ENCODE measurements around the gene RSU1. TPM values are rescaled to one million over a fixed set of nuclear protein-coding genes. Genes with fewer than 3 reads are reported as not detected.

Gene RSU1
- total RNA-seq, 1 experiment from 2014 or later, result 29.5 TPM

- H3K27ac ChIP-seq (ENCODE audit: low read depth, low read length), result no peak overlapping the region
- no peak overlapping the region for H3K4me2 ChIP-seq (ENCODE audit: low read length)
- no peak overlapping the region for H3K9ac ChIP-seq (ENCODE audit: low read length)
- no peaks in the 10 kb centered on the region for H3K9me2 ChIP-seq (ENCODE audit: insufficient read depth)
- TF ChIP-seq JUND (IDR thresholded peaks at IDR 0.05) (no peak), RAD21 (IDR thresholded peaks at IDR 0.05; ENCODE audit: low read depth) (no peak)
- H3K4me3 ChIP-seq (replicated peaks in 1 of 2; ENCODE audit: low read depth in 1 of 2, low read length in 2 of 2), result no peak overlapping the region
- H3K79me2 ChIP-seq (ENCODE audit: insufficient read depth, low read length), result no peaks in the 10 kb centered on the region
- H3K36me3 ChIP-seq (ENCODE audit: control insufficient read depth in 1 of 2, insufficient read depth in 2 of 2, low read length in 2 of 2), result no peaks in the 10 kb centered on the region
- intact Hi-C loops (cut with micrococcal nuclease), result no loop called here
- no peaks in the 10 kb centered on the region for H3K27me3 ChIP-seq (ENCODE audit: insufficient read depth, low read length)
- RAD21 ChIA-PET (ENCODE audit: low non-redundant PET in 1 of 2, low total read pairs in 2 of 2, uncharacterized antibody in 2 of 2, unreplicated experiment in 2 of 2), result no interaction called here
- ATAC-seq (no peak), DNase-seq (ENCODE audit: low read depth, low spot score) (no peak)
- H3K4me1 ChIP-seq (ENCODE audit: control insufficient read depth in 1 of 2, insufficient read depth in 2 of 2, low read length in 2 of 2), result peaks cover 3 to 7% of the 10 kb centered on the region in 2 experiments; a peak in 3 of 4 replicates
- H4K20me1 ChIP-seq (ENCODE audit: insufficient read depth), result no peaks in the 10 kb centered on the region
- no TSS peak for BruUV-seq (replicated peaks)
- POLR2A ChIA-PET, result no interaction called here
- H3K9me3 ChIP-seq (ENCODE audit: control insufficient read depth in 1 of 2, insufficient read depth in 1 of 2, low read depth in 1 of 2, low read length in 2 of 2), result peaks cover 9 to 10% of the 10 kb centered on the region in 2 experiments; a peak in 2 of 4 replicates
- H2AFZ ChIP-seq (ENCODE audit: low read depth, low read length, poor library complexity, severe bottlenecking), result no peak overlapping the region
- CTCF ChIA-PET, result no interaction called here
These were observed 5.6 kb upstream of the RSU1 start for GRCh38 chr10:16822726-16823360.

- no peak overlapping the region for H3K4me3 ChIP-seq (replicated peaks in 1 of 2; ENCODE audit: low read depth in 1 of 2, low read length in 2 of 2)
- intact Hi-C loops (cut with micrococcal nuclease), result no loop called here
- DNase-seq (ENCODE audit: low read depth, low spot score) (no peak), ATAC-seq (no peak)
- POLR2A ChIA-PET, result no interaction called here
- H3K4me1 ChIP-seq (ENCODE audit: control insufficient read depth in 1 of 2, insufficient read depth in 2 of 2, low read length in 2 of 2), result peaks cover 3 to 8% of the 10 kb centered on the region in 2 experiments; a peak in 3 of 4 replicates
- RAD21 ChIA-PET (ENCODE audit: low non-redundant PET in 1 of 2, low total read pairs in 2 of 2, uncharacterized antibody in 2 of 2, unreplicated experiment in 2 of 2), result no interaction called here
- no peak overlapping the region for H2AFZ ChIP-seq (ENCODE audit: low read depth, low read length, poor library complexity, severe bottlenecking)
- no peak overlapping the region for H3K27ac ChIP-seq (ENCODE audit: low read depth, low read length)
- no peak overlapping the region for H3K9ac ChIP-seq (ENCODE audit: low read length)
- no peak overlapping the region for H3K4me2 ChIP-seq (ENCODE audit: low read length)
- no peaks in the 10 kb centered on the region for H4K20me1 ChIP-seq (ENCODE audit: insufficient read depth)
- H3K27me3 ChIP-seq (ENCODE audit: insufficient read depth, low read length), result no peaks in the 10 kb centered on the region
- peaks cover 9 to 10% of the 10 kb centered on the region in 2 experiments; a peak in 2 of 4 replicates for H3K9me3 ChIP-seq (ENCODE audit: control insufficient read depth in 1 of 2, insufficient read depth in 1 of 2, low read depth in 1 of 2, low read length in 2 of 2)
- CTCF ChIA-PET, result no interaction called here
- no peaks in the 10 kb centered on the region for H3K36me3 ChIP-seq (ENCODE audit: control insufficient read depth in 1 of 2, insufficient read depth in 2 of 2, low read length in 2 of 2)
- no peaks in the 10 kb centered on the region for H3K79me2 ChIP-seq (ENCODE audit: insufficient read depth, low read length)
- BruUV-seq (replicated peaks), result no TSS peak
- no peaks in the 10 kb centered on the region for H3K9me2 ChIP-seq (ENCODE audit: insufficient read depth)
- TF ChIP-seq REST (IDR thresholded peaks at IDR 0.05; ENCODE audit: low read depth) (no peak), ZNF274 (IDR thresholded peaks at IDR 0.05; ENCODE audit: low read depth, low read length) (no peak)
These were observed 4.8 kb upstream of the RSU1 start for GRCh38 chr10:16822027-16822426.
